GM19240 (cell line): Measurements from ENCODE around the gene ADAM12.
"Not testable (repeated sequence)": the region's sequence is repeated elsewhere in the genome, so short reads cannot be mapped to it uniquely, and the experiment has no call there.

Experiments
- DNase-seq: peaks from one replicate; pipeline ENCODE4 v3.0.0; 2011; ENCODE audit warnings: low spot score; ENCODE audit not compliant: insufficient read length

The ADAM12 gene

DNA sequence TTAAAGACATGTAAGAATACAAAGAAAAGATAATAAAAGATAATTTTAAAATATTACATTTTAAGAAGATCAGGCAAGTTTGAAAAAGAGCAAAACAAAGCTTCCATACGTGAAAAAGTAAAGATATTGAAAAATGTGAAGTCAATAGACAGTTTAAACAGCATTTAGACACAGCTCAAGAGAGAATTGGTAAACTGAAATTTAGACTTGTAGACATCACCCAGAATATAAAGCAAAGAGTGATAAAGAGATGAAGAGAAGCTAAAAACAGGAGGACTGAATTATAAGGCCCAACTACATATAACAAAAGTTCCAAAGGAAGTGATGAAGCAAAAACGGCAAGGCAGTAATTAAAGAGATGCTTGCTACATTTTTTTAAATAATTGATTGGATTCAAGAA lies 13.8 kb downstream of the ADAM12 start:
- DNase-seq, result no peak

DNA sequence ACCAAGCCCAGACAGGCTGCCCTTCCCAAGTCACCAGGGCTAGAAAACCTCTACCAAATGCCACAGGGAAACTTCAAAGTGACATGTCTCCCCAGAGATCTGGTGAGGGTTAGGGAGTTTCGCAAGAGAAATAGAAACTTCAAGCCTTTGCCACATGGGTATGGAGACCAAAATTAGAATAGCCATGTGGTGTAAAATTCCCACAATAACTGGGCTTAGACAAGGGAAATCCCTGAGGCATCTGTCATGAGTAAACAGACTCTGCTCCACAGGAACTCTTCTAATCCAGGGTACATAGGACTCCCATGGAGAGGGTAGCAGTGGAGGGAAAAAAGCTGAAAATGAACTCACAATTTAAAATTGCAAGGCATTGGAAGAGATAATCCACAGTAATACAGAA lies 14.3 kb downstream of the ADAM12 start:
- DNase-seq, result no peak

DNA sequence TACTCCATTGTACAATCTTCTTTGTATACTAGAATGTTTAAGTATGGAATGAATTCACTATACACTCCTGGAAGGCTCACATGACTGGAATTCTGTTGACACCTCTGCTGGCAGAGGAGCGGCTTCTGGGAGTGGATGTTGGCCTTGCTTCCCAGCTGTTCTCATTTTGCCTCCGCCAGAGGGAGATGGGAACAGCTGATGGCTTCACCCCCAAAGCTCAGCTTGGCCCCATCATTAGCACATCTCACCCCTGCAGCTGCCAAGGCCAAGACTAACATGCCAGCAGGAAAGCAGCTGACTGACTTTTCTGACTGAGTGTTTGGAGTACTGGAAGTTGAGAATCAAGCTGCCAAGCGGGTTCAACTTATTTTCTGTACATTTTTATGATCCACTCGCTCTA lies 15.1 kb downstream of the ADAM12 start:
- DNase-seq, result no peak

DNA sequence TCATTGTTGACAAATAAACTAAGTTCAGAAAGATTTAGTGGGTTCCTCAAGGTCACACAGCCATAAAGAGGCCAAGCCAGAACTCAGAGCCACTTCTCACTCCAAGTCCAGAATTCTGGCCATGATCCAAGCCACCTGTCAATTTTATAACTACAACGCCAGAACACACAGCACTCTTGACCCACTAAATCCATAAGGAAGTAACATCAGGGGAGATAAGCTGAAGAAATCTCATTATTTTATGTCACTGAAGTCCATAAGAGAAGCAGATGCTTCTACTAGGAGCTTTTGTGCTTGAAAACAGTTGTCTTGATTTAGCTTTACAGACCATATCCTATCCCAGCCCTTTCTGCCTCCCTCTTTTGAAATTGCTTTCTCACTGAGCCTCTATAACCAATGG lies 15.9 kb downstream of the ADAM12 start:
- DNase-seq, result no peak

- no peak for DNase-seq
These were observed 19.1 kb downstream of the ADAM12 start for GRCh38 chr10:126369125-126369710.

- DNase-seq, result no peak
These were observed 31.1 kb downstream of the ADAM12 start for GRCh38 chr10:126357169-126357568.

DNA sequence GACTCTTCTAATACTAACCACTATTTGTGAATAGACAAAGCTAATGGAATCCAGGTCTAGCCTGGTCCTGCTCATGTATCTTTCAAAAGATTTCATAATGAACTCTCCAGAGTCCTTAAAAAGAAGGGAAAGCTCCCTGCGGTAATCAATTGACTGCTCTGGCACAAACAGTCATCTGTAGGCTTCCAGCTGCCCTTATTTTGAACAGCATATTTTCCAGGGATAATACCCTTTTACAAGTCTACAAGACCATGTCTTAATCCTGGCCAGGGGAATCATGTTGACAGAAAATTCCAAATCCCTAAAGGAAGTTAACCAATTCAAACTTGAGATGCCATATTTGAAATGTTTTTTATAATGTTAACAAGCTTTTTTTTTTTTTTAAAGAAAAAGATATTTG lies 34.6 kb downstream of the ADAM12 start:
- DNase-seq, result no peak

DNA sequence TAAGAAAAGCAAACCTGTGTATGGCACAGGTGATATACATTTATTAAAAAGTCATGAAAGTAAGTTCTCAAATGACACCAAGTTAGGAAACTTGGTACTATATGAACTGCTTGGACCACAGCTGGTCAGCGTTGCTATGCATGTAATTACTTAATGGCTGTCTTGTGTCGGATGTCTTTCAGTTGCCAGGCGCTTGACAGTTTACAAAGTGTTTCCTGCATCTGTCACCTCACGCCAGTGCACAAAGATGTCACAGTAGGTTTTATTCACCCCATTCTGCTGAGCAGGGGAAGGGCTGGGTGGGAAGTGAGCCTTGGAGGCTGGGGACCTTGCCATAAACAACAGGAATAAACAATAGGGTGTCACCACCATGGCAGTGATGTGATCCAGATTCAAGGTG lies 35.8 kb downstream of the ADAM12 start:
- no peak for DNase-seq

DNA sequence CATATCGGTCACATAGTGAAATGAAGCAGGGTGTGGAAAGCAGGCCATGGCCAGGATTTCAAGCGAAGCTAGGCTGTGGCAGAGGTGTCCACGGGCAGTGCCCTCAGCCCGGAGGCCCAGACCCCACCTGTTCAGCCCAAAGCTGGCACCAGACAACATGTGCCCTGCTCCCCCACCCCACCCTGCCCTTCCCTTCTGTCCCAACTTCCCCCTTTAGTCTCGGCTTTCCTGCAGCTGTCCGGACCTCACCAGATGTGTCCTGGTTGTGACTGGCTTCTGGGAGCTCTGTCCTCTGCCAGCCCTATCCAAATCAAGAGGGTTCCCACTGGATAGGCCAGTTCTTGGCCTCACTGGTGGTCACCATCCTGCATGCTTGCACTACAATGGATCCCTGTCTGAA lies 37.3 kb downstream of the ADAM12 start:
- no peak for DNase-seq

DNA sequence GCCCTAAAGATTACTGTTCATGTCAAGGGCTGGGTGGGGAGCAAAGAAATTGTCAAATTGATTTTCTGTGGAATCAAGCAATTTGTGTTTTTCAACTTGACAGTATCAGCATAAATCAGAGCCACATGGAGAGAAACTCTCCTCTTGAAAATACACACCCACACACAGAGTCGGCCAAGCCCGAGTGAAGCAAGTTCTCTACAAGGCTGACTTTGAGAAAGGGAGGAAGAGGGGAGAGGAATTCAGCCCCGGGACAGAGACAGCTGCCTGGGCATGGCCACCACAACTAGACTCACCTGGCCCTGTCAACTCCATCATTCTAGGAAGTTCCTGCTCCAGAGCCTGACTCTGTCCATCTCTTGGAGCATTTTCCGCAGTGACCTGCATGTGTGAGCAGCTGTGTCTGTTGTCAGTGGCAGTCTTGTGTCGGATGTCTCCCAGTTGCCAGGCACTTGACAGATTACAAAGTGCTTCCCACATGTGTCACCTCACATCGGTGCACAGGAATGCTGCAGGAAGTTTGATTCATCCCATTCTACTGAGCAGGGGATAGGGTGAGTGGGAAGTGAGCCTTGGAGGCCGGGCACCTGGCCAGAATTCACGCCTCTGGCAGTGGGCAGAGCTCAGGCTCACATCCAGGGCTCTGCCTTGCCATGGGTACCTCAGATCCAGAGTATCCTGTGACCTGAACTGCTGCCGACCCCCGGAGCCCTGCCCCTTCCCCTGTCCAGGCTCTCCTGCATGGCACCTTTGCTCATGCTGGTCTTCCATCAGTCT lies 37.9 kb downstream of the ADAM12 start:
- no peak for DNase-seq

DNA sequence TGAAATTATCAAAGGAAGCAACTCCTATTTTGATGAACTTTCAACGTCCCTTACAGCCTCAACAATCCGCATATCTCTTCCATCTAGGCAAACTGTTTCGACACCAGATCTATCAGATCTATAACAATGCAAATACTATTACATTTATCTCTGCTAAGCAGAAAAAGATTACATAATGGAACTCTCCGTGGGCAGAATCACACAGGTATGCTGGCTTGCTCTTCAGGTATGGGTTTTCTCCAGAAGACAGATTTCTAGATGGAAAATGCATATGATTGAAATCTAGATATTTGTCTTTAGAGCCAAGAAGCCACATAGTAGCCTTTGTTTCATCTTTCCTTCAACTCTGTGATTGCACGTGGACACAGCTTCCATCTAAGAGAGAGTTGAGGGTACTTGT lies 38.6 kb downstream of the ADAM12 start:
- DNase-seq, result no peak

DNA sequence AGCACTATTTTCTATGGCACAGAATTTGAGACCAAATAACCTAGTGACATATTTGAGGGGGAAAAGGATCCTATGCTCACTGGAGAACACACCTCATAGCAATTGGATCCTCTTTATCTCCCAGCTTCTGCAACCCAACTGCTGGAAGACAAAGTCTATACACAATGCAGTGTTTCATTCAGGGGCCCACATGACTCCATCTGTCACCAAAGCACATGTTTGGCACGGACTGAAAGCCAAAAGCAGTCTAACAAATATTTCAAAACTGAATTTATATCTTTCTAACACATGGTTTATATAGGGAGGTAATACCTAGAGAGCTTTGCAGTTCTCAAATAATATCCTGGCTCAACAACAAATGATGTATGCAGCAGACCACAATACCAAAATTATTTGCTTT lies 39.2 kb downstream of the ADAM12 start:
- no peak for DNase-seq

DNA sequence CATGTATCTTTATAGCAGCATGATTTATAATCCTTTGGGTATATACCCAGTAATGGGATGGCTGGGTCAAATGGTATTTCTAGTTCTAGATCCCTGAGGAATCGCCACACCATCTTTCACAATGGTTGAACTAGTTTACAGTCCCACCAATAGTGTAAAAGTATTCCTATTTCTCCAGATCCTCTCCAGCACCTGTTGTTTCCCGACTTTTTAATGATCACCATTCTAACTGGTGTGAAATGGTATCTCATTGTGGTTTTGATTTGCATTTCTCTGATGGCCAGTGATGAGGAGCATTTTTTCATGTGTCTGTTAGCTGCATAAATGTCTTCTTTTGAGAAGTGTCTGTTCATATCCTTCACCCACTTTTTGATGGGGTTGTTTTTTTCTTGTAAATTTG lies 44.8 kb downstream of the ADAM12 start:
- not testable (repeated sequence) for DNase-seq

DNA sequence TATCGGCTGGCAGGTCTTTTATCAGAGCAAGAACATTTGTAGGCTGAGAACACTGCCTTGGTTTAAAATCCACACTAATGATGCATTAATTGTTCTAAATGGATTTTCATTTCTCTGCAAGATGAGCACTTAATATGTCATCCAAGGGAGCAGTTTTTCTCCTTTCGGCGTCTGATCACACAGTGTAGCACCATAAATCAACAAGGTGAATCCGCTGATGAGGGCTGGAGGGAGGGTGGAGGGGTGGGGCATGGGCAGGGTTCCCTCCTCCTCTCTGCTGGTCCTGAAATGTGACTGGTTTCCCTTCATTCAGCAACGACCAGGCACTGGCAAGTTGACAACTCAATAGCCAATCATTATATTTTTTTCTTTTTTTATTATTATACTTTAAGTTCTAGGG lies 45.6 kb downstream of the ADAM12 start:
- DNase-seq, result no peak

GRCh38 chr10:126341491-126341890 lies 46.8 kb downstream of the ADAM12 start:
- DNase-seq, result no peak

DNA sequence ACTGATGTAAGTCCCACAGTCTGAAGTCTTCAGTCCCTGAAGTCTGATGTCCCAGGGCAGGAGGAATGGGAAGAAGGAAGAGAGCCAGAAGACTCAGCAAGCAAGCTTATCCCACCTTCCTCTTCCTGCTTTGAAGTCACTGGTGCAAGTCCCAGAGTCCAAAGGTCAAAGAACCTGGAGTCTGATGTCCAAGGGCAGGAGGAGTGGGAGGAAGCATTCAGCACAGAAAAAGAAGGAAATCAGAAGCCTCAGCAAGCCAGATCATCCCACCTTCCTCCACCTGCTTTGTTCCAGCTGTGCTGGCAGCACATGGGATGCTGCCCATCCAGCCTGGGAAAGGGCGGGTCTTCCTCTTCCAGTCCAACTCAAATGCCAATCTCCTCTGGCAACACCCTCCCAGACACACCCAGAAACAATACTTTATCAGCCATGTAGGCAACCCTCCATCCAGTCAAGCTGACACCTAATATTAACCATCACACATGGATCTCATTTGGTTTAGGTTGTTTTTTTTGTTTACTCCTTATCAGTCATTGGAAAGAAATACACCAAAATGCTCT lies 50.9 kb downstream of the ADAM12 start:
- DNase-seq, result no peak

DNA sequence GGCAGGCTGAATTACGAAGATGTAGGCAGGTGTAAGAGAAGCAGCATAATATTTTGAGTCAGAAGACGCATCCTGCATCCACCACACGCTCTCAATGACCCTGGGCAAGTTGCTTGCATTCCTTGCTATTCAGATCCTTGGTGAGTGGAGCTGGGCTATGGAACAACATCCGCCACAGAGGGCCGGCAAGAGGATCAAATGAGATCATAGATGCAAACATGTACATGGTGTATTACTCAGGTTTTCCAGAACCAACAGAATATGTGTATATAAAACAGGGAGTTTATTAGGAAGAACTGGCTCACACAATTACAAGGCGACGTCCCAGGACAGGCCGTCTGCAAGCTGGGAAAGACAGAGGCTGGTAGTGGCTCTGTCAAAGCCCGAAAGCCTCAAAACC lies 51.5 kb downstream of the ADAM12 start:
- DNase-seq, result no peak

GRCh38 chr10:126334272-126334671 lies 54.0 kb downstream of the ADAM12 start:
- no peak for DNase-seq

DNA sequence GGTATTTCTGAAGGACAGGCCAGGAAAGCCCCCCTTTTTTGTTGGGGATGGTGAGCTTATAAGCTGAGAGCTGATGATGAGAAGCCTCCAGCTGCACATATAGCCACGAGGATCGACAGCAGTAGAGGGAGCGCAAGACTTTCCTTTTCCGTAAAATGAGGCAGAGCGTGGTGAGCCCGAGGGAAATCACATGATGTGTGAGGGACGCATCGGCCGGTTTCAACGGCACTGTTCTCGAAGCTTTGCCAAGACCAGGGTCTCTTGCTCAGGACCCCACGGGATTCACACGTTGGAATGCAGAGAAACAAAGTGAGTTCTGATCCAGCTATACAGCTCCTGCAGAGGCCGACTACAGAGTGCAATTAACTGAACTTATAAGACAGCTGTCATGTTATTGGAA lies 55.7 kb downstream of the ADAM12 start:
- no peak for DNase-seq

DNA sequence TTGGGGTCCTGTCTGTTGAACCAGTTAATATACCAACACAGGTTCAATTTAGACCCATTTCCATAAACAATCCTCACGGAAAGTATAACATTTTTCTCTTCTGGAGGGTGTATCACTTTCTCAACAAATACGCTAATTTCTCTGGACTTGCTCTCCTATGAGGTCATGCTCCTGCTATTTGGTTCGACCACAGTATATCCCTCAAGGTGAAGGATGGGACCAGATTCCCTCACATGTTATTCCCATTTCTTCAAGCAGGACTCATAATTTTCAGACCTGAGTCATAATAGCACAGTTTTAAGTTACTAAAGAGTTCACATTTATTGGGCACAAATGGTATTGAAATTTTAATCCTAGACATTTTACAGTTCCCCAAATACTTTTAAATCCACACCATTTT lies 57.2 kb downstream of the ADAM12 start:
- DNase-seq, result no peak

DNA sequence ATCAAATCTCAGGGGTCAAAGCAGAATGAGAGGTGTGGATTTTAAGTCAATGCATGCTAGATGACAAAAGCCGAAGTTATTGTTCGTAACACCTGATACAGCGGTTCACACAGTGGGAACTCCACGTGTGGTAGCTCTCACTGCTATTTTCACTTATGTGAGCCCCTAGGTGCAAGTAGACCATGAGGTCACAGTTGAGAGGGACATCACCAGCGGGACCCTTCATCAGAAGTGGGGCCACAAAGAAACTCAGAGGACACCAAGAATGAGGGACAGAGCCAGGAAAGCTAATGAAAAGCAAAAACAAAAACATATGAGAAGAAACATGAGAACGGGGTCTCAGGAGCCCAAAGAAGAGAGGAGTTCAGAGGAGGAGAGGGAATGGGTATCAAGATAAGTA lies 63.5 kb downstream of the ADAM12 start:
- no peak for DNase-seq

DNA sequence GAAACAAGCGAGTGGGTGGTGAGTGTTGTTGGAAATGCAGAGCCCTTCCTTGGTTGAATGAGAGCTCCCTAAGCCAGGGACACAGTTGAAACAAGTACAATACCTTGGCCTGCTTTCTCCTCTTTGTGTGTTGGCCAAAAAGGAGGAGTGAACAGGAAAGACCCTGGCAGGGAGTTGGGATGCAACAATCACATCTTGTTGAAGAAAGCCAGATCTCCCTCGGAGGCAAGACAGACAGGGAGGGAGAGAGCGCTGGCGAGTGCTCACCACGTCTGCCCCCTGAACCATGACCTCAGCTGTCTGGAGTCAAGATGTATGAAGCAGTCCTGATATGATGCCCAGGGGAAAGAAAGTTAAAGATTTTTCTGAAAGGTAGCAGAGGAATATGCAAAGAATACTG lies 66.8 kb downstream of the ADAM12 start:
- no peak for DNase-seq

DNA sequence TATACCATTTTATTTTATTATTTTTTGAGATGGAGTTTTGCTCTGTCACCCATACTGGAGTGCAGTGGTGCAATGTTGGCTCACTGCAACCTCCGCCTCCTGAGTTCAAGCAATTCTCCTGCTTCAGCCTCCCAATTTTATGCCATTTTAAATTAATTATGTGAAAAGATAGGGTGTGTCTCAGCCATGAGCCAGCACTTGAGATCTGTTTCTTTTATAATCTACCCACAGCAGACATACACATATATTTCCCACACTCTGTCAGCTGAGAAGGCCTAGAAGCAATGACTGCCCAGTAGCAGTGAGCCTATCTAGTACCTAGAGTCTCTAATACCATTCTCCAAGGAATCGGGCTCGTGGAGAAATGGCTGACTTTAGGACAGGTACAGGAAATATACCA lies 70.5 kb downstream of the ADAM12 start:
- DNase-seq, result no peak
